Endodermal cell (in vitro differentiated cells): Measurements from ENCODE around the gene RPL29. TPM values are rescaled to one million over a fixed set of nuclear protein-coding genes. Genes with fewer than 3 reads are reported as not detected.

Source experiments
- DNase-seq: peaks from one replicate; pipeline ENCODE4 v3.0.0-alpha.2; 2017
- H3K27ac ChIP-seq: 2 replicates; pipeline ENCODE4 v1.5.1; 2013; ENCODE audit warnings: mild to moderate bottlenecking, low read depth, low read length, moderate library complexity
- H3K27me3 ChIP-seq: 2 replicates; pipeline ENCODE4 v1.6.1; 2013; ENCODE audit warnings: mild to moderate bottlenecking, low read length, moderate library complexity; ENCODE audit not compliant: insufficient read depth, control insufficient read depth, poor library complexity, severe bottlenecking
- H3K36me3 ChIP-seq: 2 replicates; pipeline ENCODE4 v1.7.0; 2013; ENCODE audit warnings: mild to moderate bottlenecking, low read length, moderate library complexity; ENCODE audit not compliant: control insufficient read depth, insufficient read depth
- H3K4me1 ChIP-seq: one replicate; pipeline ENCODE4 v1.7.0; 2013; ENCODE audit warnings: low read length; ENCODE audit not compliant: control insufficient read depth, insufficient read depth
- H3K4me3 ChIP-seq: 2 replicates; pipeline ENCODE4 v1.5.1; 2013; ENCODE audit warnings: mild to moderate bottlenecking, low read length, moderate library complexity
- H3K9ac ChIP-seq: 2 replicates; pipeline ENCODE4 v1.6.1; 2013; ENCODE audit warnings: mild to moderate bottlenecking, low read length, moderate library complexity; ENCODE audit not compliant: poor library complexity, severe bottlenecking; ENCODE audit errors: extremely low read depth
- H3K9me3 ChIP-seq: 2 replicates; pipeline ENCODE4 v1.6.1; 2013; ENCODE audit warnings: mild to moderate bottlenecking, low read length, moderate library complexity; ENCODE audit not compliant: control insufficient read depth
- H3K27ac Mint-ChIP-seq: 2 replicates; pipeline ENCODE4 v1.8.0; 2020; ENCODE audit warnings: mixed read lengths
- H3K27me3 Mint-ChIP-seq: 2 replicates; pipeline ENCODE4 v1.8.0; 2021; ENCODE audit warnings: mild to moderate bottlenecking, mixed read lengths; ENCODE audit not compliant: insufficient read depth
- H3K36me3 Mint-ChIP-seq: 2 replicates; pipeline ENCODE4 v1.8.0; 2020; ENCODE audit warnings: low read depth, mixed read lengths
- H3K4me1 Mint-ChIP-seq: 2 replicates; pipeline ENCODE4 v1.8.0; 2020; ENCODE audit warnings: mixed read lengths
- H3K4me3 Mint-ChIP-seq: 2 replicates; pipeline ENCODE4 v1.8.0; 2020; ENCODE audit warnings: mild to moderate bottlenecking, moderate library complexity, mixed read lengths
- H3K9me3 Mint-ChIP-seq: 2 replicates; pipeline ENCODE4 v1.8.0; 2020; ENCODE audit warnings: mild to moderate bottlenecking, mixed read lengths
- CTCF ChIP-seq: fragments of 200-600 bp; sonication (generic); conservative IDR thresholded peaks from 2 replicates; pipeline ENCODE4 v1.5.0; 2021; ENCODE audit warnings: antibody characterized with exemption, mild to moderate bottlenecking
- WGBS, 2 experiments: methylation state at CpG; one replicate each; pipeline versions ENCODE4 v1.1.5 to v1.1.7; 2013; ENCODE audit warnings: missing lambda C conversion rate in 2 of 2, mixed read lengths in 1 of 2; ENCODE audit not compliant: insufficient coverage in 1 of 2, insufficient read length in 1 of 2; 5-methylcytosine and 5-hydroxymethylcytosine counted together
- total RNA-seq, 2 donors: library from RNA; stranded (reverse); fragmentation: NEBNext Ultra II Directional in 1 of 2; extraction: Animal tissue kit (Norgen Biotek cat#: 25700) in 1 of 2; gene quantifications; 2 replicates in 1 of 2; 3 replicates in 1 of 2; pipeline ENCODE4 v1.2.1, GENCODE V29; 2021

The RPL29 gene
- total RNA-seq, 2 donors from 2014 or later = 1,325 to 1,600 TPM

- TF ChIP-seq CTCF = no peak
- no peaks in the 10 kb centered on the region for H3K27me3 ChIP-seq
- DNase-seq = peak; percentile 53
- no peak overlapping the region for H3K4me3 Mint-ChIP-seq
- H3K36me3 ChIP-seq = no peaks in the 10 kb centered on the region
- H3K9ac ChIP-seq = no peak overlapping the region
- H3K4me1 Mint-ChIP-seq = peaks cover 47% of the 10 kb centered on the region
- H3K27ac ChIP-seq = no peak overlapping the region
- H3K27ac Mint-ChIP-seq = peak overlapping the region; percentile 72
- H3K9me3 Mint-ChIP-seq = no peaks in the 10 kb centered on the region
- WGBS, 2 experiments = 88 to 91% methylated on average over 3 to 6 of the region's 6 CpGs
- H3K36me3 Mint-ChIP-seq = peaks cover 3% of the 10 kb centered on the region
- H3K9me3 ChIP-seq = no peaks in the 10 kb centered on the region
- H3K4me3 ChIP-seq = no peak overlapping the region
- peaks cover 23% of the 10 kb centered on the region for H3K4me1 ChIP-seq
- H3K27me3 Mint-ChIP-seq = peaks cover 6% of the 10 kb centered on the region
Measured at GRCh38 chr3:51970606-51971300, 24.9 kb downstream of the RPL29 start.

- WGBS, 2 experiments = 91 to 95% methylated on average over 3 to 4 of the region's 4 CpGs
- Mint-ChIP-seq H3K27me3 (no peaks in the 10 kb centered on the region), H3K9me3 (no peaks in the 10 kb centered on the region), H3K4me3 (no peak overlapping the region), H3K4me1 (peaks cover 48% of the 10 kb centered on the region), H3K36me3 (peaks cover 3% of the 10 kb centered on the region), H3K27ac (peak overlapping the region; percentile 72)
- H3K27ac ChIP-seq = no peak overlapping the region
- H3K9me3 ChIP-seq = no peaks in the 10 kb centered on the region
- no peaks in the 10 kb centered on the region for H3K27me3 ChIP-seq
- H3K4me1 ChIP-seq = peaks cover 27% of the 10 kb centered on the region
- no peaks in the 10 kb centered on the region for H3K36me3 ChIP-seq
- no peak overlapping the region for H3K9ac ChIP-seq
- no peak overlapping the region for H3K4me3 ChIP-seq
- peak; percentile 37 for DNase-seq
- TF ChIP-seq CTCF = no peak
Measured at GRCh38 chr3:51969841-51970240, 25.9 kb downstream of the RPL29 start.

DNA sequence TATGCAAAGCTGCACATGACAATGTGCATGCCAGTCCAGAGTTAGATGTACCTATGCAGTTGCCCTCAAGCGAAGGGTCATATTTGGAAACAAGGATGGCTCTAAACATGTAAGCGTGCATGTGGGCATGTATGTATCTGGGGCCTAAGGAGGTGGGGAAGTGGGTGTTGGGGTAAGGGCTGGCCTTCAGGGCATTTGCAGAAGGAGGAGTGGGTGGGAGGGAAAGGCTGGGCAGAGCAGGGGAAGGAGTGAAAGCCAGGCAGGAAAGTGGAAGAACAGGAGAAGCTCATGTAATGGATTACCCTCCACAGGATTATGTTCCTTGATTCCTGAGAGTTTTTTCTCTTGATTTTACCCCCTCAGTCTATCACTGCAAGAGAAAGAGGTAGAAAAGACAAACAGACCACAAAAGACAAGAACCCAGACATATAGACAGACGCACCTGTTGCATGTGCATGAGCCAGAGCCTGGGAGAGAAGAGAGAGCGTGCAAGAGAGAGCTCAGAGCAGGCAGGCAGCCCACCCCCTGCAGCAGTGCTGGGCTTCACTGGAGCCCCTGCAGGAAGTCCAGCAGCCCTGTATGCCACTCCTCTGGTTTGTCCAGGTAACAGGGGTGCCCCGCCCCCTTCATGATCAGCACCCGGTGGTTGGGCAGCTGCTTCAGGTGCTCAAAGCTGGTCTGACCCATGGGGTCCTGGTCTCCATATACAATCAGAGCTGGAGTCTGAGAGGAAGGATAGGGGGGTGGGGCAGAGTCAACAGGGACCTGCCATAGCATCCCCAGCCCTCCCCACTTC lies 26.6 kb downstream of the RPL29 start:
- TF ChIP-seq CTCF = no peak
- Mint-ChIP-seq H3K27me3 (no peaks in the 10 kb centered on the region), H3K4me3 (peak overlapping the region; percentile 79), H3K9me3 (no peaks in the 10 kb centered on the region), H3K36me3 (peaks cover 3% of the 10 kb centered on the region), H3K27ac (peak overlapping the region; percentile 96), H3K4me1 (peaks cover 44% of the 10 kb centered on the region)
- H3K4me3 ChIP-seq = peak overlapping the region; percentile 82
- H3K27me3 ChIP-seq = no peaks in the 10 kb centered on the region
- no peaks in the 10 kb centered on the region for H3K36me3 ChIP-seq
- no peaks in the 10 kb centered on the region for H3K9me3 ChIP-seq
- H3K27ac ChIP-seq = peak overlapping the region; percentile 98
- peak; percentile 64 for DNase-seq
- peak overlapping the region; percentile 36 for H3K9ac ChIP-seq
- peaks cover 27% of the 10 kb centered on the region for H3K4me1 ChIP-seq
- 84 to 85% methylated on average over 5 to 6 of the region's 6 CpGs for WGBS, 2 experiments
